ENCODE measurements around the gene PID1.

- TF ChIP-seq POLR2A (IDR thresholded peaks at IDR 0.05) = no peak
- no peak for TF ChIP-seq CTCF (IDR thresholded peaks at IDR 0.05)
These were observed 75.6 kb downstream of the PID1 start for GRCh38 chr2:229195346-229195947.

Data from esophagus squamous epithelium (tissue), 4 donors.